Panc1 (cell line): ENCODE measurements around the gene HUNK. TPM values are rescaled to one million over a fixed set of nuclear protein-coding genes. Genes with fewer than 3 reads are reported as not detected.

Experiments
- ATAC-seq: fragments of 200-7000 bp; cut with Tn5 transposase; 2 replicates; pipeline ENCODE4 v1.9.1; 2020; ENCODE audit warnings: mild to moderate bottlenecking, moderate library complexity
- BruUV-seq: library from RNA; stranded (reverse); fragments of 400-500 nt; replicated peaks from 2 replicates; lab custom pipeline; 2021; lab: Mats Ljungman, UMichigan
- CTCF ChIA-PET: fragments of 300-600 bp; sonication (Branson Sonifier 250); formaldehyde crosslinking; loops from one replicate; lab custom pipeline; 2022; ENCODE audit warnings: antibody characterized with exemption; lab: Charles Lee
- POLR2A ChIA-PET: fragments of 300-600 bp; sonication (Branson Sonifier 250); formaldehyde crosslinking; loops from one replicate; lab custom pipeline; 2022; ENCODE audit warnings: antibody characterized with exemption; lab: Charles Lee
- DNase-seq: peaks from one replicate; pipeline ENCODE4 v3.0.0-alpha.2; 2010; ENCODE audit warnings: low read depth, low spot score
- H3K27ac ChIP-seq: 2 replicates; pipeline ENCODE4 v1.5.1; 2011; ENCODE audit warnings: mild to moderate bottlenecking, low read length, inconsistent platforms
- H3K27me3 ChIP-seq: fragments of 200-500 bp; sonication (Bioruptor generic); 2 replicates; pipeline ENCODE4 v1.6.0; 2014; ENCODE audit warnings: low read length, inconsistent platforms; ENCODE audit not compliant: control insufficient read depth, insufficient read depth
- H3K36me3 ChIP-seq: fragments of 200-500 bp; sonication (Bioruptor generic); 2 replicates; pipeline ENCODE4 v1.5.1; 2014; ENCODE audit warnings: inconsistent platforms, mild to moderate bottlenecking, low read length, moderate library complexity; ENCODE audit not compliant: control insufficient read depth, insufficient read depth
- H3K4me1 ChIP-seq: 2 replicates; pipeline ENCODE4 v1.5.1; 2011; ENCODE audit warnings: inconsistent platforms, mild to moderate bottlenecking, low read length, moderate library complexity; ENCODE audit not compliant: control insufficient read depth, insufficient read depth
- H3K4me3 ChIP-seq, 2 experiments: 2 replicates each; pipeline ENCODE4 v1.5.1; 2011 to 2012; ENCODE audit warnings: low read depth in 2 of 2, low read length in 2 of 2, mild to moderate bottlenecking in 2 of 2, inconsistent platforms in 1 of 2, moderate library complexity in 1 of 2
- H3K9me3 ChIP-seq: fragments of 200-500 bp; sonication (Bioruptor generic); 2 replicates; pipeline ENCODE4 v1.5.1; 2014; ENCODE audit warnings: low read depth, mild to moderate bottlenecking, inconsistent platforms, low read length, moderate library complexity; ENCODE audit not compliant: control insufficient read depth, insufficient read depth
- POLR2AphosphoS5 ChIP-seq: IDR thresholded peaks from 2 replicates; pipeline ENCODE4 v1.6.1; 2012; ENCODE audit warnings: mild to moderate bottlenecking, low read depth, low read length, moderate library complexity
- REST ChIP-seq, 2 experiments: IDR thresholded peaks; 2 replicates each; pipeline ENCODE4 v1.6.1; 2011 to 2012; ENCODE audit warnings: low read depth in 2 of 2, control low read depth in 1 of 2, low read length in 1 of 2, mild to moderate bottlenecking in 1 of 2, moderate library complexity in 1 of 2; ENCODE audit not compliant: insufficient read depth in 1 of 2
- SIN3A ChIP-seq: IDR thresholded peaks from 2 replicates; pipeline ENCODE4 v1.6.1; 2012; ENCODE audit warnings: low read depth, mild to moderate bottlenecking, low read length, moderate library complexity, borderline replicate concordance; ENCODE audit not compliant: insufficient read depth
- TCF7L2 ChIP-seq: IDR thresholded peaks from 2 replicates; pipeline ENCODE4 v1.6.1; 2011; ENCODE audit warnings: mild to moderate bottlenecking, low read depth, low read length, inconsistent platforms
- in situ Hi-C: cut with HindIII; loops from 2 replicates; pipeline ENCODE4 v1.10.0; 2016; ENCODE audit warnings: low sequenced_read_pairs, low pct_unique_long_range_greater_than_20kb
- intact Hi-C: fragments of 100-400 bp; cut with micrococcal nuclease; formaldehyde crosslinking; loops from one replicate; pipeline ENCODE4 v1.10.0; 2022; ENCODE audit not compliant: unreplicated experiment
- total RNA-seq: library from RNA; stranded (reverse); gene quantifications from one replicate; pipeline ENCODE4 v1.2.1, GENCODE V29; 2021; ENCODE audit not compliant: unreplicated experiment
- TF ChIP-seq, protein P1 (sequence below): fragments of 450-650 bp; IDR thresholded peaks from 2 replicates; pipeline ENCODE4 v1.5.1; 2017; ENCODE audit warnings: mild to moderate bottlenecking

HUNK gene
- total RNA-seq, 1 experiment from 2014 or later = 0.05 TPM

- ChIA-PET POLR2A (no interaction called here), CTCF (no interaction called here)
- ATAC-seq = no peak
- intact Hi-C loops (loop anchor here (10.0 kb wide), 1 partner anchor 91 kb away; no protein-coding TSS in a partner anchor), in situ Hi-C loops (no loop called here)
- Histone ChIP-seq H3K9me3 (no peaks in the 10 kb centered on the region), H3K4me1 (no peaks in the 10 kb centered on the region), H3K27me3 (peaks cover 6% of the 10 kb centered on the region), H3K27ac (no peak overlapping the region), H3K4me3 (no peak overlapping the region), H3K36me3 (no peaks in the 10 kb centered on the region)
- DNase-seq = no peak
- no peak for TF ChIP-seq SIN3A
- no peak for TF ChIP-seq TCF7L2
- TF ChIP-seq, protein P1, sequence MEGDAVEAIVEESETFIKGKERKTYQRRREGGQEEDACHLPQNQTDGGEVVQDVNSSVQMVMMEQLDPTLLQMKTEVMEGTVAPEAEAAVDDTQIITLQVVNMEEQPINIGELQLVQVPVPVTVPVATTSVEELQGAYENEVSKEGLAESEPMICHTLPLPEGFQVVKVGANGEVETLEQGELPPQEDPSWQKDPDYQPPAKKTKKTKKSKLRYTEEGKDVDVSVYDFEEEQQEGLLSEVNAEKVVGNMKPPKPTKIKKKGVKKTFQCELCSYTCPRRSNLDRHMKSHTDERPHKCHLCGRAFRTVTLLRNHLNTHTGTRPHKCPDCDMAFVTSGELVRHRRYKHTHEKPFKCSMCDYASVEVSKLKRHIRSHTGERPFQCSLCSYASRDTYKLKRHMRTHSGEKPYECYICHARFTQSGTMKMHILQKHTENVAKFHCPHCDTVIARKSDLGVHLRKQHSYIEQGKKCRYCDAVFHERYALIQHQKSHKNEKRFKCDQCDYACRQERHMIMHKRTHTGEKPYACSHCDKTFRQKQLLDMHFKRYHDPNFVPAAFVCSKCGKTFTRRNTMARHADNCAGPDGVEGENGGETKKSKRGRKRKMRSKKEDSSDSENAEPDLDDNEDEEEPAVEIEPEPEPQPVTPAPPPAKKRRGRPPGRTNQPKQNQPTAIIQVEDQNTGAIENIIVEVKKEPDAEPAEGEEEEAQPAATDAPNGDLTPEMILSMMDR = no peak
- TF ChIP-seq POLR2AphosphoS5 = no peak
- TF ChIP-seq REST (IDR thresholded peaks at IDR 0.05; ENCODE audit: insufficient read depth in 1 of 2, low read depth in 2 of 2, low read length in 1 of 2) = no peak
- BruUV-seq = no TSS peak
These were observed 2.7 kb downstream of the HUNK start for GRCh38 chr21:31875496-31876015.

DNA sequence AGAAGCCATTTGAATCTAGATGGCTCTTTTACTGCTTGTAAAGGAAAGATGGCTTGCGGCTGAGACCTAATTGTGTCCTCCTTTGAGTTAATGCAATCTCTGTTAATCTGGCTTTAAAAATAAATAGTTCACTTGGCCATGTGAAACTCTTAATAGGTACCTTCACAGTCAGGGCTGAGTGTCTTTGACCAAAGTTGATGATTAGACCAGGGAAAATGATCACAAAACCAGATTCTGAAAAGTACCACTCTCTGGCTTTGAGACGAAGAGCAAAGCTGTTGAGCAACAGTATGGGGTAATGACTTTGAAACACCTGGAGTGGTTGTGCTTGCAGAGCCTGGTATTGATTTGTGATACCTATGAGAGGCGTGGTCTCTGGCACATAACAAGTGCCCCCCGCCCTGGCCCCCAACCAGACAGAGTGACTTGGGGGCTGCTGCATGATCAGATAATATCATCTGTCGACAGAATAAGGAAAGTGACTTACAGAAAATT is 4.7 kb downstream of the HUNK start:
- ATAC-seq (no peak), DNase-seq (no peak)
- intact Hi-C loops (loop anchor here (10.0 kb wide), 1 partner anchor 93 kb away; no protein-coding TSS in a partner anchor), in situ Hi-C loops (no loop called here)
- Histone ChIP-seq H3K27me3 (peaks cover 3% of the 10 kb centered on the region), H3K27ac (no peak overlapping the region), H3K36me3 (no peaks in the 10 kb centered on the region), H3K9me3 (no peaks in the 10 kb centered on the region), H3K4me3 (no peak overlapping the region), H3K4me1 (no peaks in the 10 kb centered on the region)
- TF ChIP-seq, protein P1 = no peak
- TF ChIP-seq POLR2AphosphoS5 (no peak), SIN3A (no peak)
- BruUV-seq = no TSS peak
- POLR2A ChIA-PET = no interaction called here
- CTCF ChIA-PET = no interaction called here
